ENCODE measurements around the gene GAK. TPM values are rescaled to one million over a fixed set of nuclear protein-coding genes. Genes with fewer than 3 reads are reported as not detected.

GAK gene
- polyA plus RNA-seq, 1 donor = 43.2 TPM

DNA sequence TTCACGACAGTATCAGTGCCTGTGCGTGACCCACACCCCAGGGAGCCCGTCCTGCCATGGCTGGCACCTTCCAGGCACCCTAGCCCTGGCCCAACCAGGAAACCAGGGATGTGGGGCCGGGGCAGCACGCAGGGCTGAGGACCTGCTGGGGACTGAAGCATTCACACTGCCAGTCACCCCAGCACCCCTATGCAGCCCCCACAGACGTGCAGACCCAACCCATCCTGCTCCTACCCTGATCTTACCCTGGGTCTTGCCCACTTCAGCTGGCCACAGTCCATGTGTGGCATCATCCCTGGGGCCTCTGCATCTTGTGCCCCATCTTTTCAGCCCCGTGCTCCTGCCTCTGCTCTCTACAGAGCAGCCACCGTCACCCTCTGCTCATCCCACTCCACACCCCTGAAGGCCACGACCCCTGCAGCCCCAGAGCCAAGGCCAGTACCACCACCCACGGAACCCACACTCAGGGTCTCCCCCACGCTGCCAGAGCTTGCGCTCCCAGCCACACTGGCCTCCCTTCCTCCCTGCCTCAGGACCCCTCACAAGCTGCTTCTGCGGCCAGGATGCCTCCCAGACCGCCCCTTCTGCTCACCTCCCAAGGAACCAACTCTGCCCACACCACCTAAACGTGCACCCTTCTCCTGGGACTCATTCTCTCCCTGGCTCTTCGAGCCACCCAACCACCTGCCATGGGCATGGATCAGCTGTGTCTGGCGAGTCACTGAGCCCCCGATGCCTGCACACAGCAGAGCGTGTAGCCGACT is 25.6 kb downstream of the GAK start:
- no peak for DNase-seq

DNA sequence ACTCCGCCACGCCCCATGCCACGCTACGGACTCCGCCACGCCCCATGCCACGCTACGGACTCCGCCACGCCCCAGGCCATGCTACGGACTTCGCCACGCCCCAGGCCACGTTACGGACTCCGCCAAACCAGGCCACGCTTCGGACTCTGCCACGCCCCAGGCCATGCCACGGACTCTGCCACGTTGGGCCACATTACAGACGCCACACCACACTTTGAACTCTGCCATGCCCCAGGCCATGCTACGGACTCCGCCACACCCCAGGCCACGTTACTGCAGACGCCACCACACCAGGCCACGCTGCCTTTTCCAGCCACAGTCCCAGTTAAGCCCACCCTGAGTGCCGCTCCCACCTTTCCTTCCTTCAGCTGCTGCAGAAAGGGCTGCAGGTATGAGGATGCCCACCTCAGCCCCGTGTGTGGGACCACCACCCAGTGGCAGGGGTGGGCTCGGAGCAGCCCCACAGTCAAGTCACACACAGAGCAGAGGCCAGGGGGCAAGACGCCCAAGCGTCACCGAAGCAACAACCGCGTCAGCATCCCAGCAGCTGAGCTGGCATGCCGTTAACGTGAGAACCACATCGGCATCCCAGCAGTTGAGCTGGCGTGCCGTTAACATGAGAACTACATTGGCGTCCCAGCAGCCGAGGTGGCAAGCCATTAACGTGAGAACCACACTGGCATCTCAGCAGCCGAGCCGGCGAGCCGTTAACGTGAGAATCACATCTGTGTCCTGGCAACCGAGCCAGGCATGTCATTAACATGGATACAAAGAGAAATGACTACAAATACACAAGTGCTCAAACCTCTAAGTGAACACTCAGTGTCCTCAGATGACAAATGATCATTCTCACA is 26.4 kb downstream of the GAK start:
- DNase-seq = no peak

DNA sequence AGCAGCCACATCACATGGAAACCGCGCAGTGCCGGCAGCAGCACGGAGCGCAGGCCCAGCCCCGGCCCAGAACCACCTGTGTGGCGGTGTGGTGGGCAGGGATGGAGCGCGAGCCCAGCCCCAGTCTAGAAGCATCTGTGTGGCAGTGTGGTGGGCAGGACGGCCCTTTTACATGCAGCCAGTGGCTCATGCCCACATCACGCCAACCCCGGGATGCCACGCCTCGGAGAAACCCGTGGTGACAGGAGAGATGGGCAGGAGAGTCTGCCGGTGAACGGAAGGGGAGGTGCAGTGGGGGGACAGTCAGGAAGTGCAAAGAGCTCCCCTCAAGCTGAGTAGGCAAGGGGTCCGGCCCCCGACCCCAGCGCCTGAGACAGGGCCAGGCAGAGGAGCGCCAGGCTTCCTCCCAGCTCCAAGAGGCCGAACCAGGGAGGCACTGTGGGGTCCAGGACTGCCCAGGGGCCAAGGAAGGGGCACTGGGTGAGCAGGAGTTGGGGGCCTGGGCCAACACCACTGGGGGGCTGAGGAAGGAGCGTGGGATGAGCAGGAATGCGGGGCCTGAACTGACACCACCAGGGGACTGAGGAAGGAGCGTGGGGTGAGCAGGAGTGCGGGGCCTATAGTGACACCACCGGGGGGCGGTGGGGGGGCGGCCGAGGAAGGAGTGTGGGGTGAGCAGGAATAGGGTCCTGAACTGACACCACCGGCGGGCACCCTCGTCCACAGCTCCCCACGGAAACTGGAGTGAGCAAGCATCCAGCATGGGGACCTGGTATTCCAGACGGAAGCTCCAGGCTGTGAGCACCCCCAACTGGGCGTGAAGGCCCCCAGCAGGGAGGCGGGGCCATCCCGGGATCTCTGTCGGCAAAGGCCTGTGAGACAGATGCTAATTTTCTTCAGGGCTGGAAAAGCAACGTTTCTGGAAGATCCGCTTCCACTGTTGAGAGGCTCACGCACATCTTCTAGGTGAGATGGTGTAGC is 28.8 kb downstream of the GAK start:
- DNase-seq = no peak

- no peak for DNase-seq
These were observed 30.8 kb downstream of the GAK start for GRCh38 chr4:901192-901910.

- no peak for DNase-seq
These were observed 31.4 kb downstream of the GAK start for GRCh38 chr4:900721-901120.

DNA sequence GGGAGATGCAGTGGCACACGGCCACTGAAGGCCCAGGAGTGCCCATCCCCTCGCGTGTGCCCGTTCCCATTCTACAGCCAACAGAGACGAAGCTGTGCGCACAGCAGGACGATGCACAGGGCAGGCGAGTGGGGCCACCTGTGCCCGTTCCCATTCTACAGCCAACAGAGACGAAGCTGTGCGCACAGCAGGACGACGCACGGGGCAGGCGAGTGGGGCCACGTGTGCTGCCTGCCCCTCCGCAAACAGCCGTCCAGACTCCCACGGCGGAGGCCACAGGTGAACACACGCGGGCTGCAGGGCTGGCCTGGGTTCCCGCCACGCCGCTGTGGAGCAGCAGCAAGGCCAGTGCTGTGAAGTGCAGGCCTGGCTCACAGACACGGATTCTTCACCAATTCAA is 32.0 kb downstream of the GAK start:
- DNase-seq = no peak

GRCh38 chr4:899556-899906 is 32.6 kb downstream of the GAK start:
- DNase-seq = no peak

GRCh38 chr4:898869-899555 is 33.1 kb downstream of the GAK start:
- DNase-seq = no peak

GRCh38 chr4:898123-898522 is 34.0 kb downstream of the GAK start:
- DNase-seq = no peak

DNA sequence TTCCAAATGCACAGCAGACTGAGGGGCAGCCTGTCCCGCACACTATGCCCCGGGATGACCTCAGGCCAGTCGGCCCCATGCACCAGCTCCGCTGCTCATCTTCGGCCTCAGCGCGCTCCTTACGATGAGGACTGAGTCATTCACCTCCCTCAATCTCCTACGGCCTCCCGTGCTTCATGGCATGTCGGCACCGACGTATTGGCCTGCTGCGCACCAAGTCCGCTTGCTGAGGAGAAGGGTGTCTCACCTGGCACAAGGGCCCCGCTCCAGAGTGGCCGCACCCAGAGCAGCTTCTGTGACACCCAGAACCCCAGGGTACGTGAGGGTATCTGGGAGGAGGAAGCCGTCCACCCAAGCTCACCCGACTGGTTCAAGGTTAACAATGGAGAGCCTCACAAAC is 35.5 kb downstream of the GAK start:
- DNase-seq = no peak

DNA sequence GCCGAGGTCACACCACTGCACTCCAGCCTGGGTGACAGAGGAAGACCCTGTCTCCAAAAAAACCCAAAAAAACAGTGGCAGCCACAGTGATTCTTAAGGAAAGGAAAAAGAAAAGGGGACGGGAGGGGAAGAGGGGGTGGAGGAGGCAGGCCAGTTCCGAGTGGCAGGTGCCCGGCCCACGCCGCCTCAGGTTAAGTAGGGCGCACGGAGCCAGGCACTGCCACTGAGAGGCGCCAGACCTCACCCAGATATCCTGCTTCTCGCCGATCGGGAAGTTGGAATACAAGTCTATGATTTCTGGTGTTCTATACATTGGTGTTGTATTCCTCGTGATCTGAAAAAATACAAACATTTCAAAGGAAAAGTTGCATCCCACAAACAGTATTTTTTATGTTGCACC is 35.9 kb downstream of the GAK start:
- no peak for DNase-seq

DNA sequence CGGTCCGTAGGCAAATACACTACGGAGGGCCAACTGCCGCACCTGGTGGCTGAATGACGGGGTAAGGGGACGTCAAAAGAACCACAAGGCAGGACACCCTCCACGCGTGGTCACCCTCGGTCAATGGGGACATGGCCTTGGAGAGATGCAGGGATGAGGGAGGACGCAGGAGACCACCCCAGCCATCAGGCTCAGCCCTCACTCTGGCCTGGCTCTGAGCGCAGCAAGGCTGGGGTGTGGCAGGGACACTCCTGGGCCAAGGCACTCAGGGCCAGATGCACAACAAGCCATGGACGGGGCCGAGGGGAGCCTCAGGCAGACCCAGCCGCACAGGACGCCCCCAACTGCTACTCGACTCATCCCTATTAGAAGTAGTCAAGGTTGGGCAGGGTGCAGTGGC is 36.5 kb downstream of the GAK start:
- DNase-seq = no peak

GRCh38 chr4:893995-894705 is 38.0 kb downstream of the GAK start:
- DNase-seq = no peak

GRCh38 chr4:893276-893994 is 38.7 kb downstream of the GAK start:
- no peak for DNase-seq

DNA sequence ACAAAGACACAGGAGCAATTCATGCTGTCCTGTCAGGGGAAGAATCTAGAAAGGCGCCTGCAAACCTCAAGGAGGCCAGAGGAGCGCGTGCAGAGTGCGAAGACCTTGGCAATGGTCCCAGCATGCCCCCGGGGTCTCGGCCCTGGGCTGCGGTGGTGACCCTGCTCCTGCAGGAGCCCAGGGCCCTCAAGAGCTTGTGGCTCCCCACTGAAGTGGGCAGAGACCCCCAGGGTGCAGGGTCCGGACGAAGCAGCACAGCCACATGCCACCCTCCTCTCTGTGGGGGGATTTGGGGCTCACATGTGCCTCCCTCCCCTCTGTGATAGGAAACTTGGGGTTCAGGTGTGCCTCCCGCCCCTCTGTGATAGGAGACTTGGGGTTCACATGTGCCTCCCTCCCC is 39.3 kb downstream of the GAK start:
- no peak for DNase-seq

DNA sequence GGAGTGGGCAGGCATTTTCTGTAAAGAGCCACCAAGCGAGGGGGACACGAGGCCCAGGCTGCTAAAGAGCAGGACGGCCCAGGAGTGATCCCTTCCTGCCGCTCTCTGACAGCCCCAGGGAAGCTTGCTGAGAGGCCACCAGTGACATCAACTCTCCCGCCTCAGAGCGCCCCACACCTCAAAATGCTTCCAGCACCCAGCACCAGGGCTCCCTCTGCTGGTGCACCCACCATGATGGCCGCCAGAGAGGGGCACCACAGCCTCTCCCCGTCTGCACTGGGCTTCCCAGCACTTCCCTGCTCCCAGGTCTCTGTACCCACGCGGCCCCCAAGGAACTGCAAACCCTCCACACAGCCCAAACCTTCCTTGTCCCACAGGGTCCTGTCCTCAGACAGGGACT is 40.4 kb downstream of the GAK start:
- no peak for DNase-seq

DNA sequence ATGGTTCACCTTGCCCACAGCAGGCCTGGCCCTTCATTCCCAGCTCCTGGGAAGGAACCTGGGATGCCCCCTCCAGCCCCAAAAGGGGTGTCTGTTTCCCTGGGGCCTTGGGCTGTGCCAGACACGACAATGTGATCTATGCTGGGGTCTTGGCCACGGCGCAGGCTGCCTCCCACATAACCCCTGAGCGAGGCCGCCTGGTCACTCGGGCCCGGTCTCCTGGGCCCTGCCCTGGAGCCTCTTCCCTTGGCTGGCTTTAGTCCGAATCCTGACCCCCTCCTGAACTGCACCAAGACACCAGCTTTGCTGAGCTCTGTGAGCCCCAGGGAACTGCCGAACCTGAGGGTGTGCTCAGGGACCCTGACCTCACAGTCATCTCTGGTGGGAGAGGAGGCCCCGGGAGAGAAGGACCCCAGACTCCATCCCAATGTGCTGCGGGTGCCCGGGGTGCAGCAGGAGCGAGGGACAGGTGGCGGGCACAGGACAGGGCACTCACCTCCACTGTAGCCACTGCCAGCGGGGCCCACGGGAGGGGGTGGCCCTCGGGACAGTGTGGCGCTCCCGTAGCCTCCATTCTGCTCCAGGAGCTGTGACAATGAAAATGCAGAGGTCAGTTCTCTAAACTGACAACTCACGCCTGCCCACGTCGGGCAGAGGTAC is 42.0 kb downstream of the GAK start:
- no peak for DNase-seq

- no peak for DNase-seq
These were observed 42.6 kb downstream of the GAK start for GRCh38 chr4:889516-889915.

DNA sequence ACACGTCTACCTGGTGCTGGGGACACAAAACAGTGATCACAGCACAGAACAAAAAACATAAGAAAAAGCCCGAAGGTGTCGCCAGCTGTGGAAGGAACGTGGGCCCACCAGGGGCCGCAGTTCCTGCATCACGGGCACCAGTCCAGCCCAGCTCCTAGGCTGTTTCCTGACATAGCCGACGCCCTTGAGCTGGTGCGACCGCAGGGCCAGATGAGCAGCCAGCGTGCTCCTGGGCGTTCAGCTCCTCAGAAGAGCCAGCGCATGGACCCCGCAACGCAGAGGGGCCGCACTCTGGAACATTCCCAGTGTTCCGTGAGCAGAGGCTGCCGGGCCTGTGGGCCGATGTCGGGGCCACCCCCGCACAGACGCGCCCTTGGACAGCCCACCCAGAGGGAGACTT is 44.1 kb downstream of the GAK start:
- DNase-seq = no peak

Data from hindlimb muscle (tissue), 1 donor.